Neural progenitor cell (in vitro differentiated cells): ENCODE data around the gene CUEDC1. TPM values are rescaled to one million over a fixed set of nuclear protein-coding genes. Genes with fewer than 3 reads are reported as not detected.

Source experiments
- DNase-seq: peaks from one replicate; pipeline ENCODE4 v3.0.0-alpha.2; 2016; ENCODE audit warnings: low spot score
- H2AFZ ChIP-seq: fragments of 200-600 bp; sonication (generic); replicated peaks from 2 replicates; pipeline ENCODE4 v1.6.1; 2016; ENCODE audit warnings: antibody characterized with exemption
- H3F3A ChIP-seq: fragments of 200-600 bp; sonication (generic); 2 replicates; pipeline ENCODE4 v1.6.1; 2016; ENCODE audit warnings: antibody characterized with exemption, low read depth
- H3K27ac ChIP-seq: fragments of 200-600 bp; sonication (generic); 2 replicates; pipeline ENCODE4 v1.5.1; 2016; ENCODE audit warnings: mild to moderate bottlenecking
- H3K27me3 ChIP-seq: fragments of 200-600 bp; sonication (generic); 2 replicates; pipeline ENCODE4 v1.6.1; 2016; ENCODE audit warnings: mild to moderate bottlenecking, moderate library complexity
- H3K36me3 ChIP-seq: fragments of 200-600 bp; sonication (generic); 2 replicates; pipeline ENCODE4 v1.5.1; 2016
- H3K4me1 ChIP-seq: fragments of 200-600 bp; sonication (generic); 2 replicates; pipeline ENCODE4 v1.6.1; 2016; ENCODE audit warnings: mixed run types
- H3K4me2 ChIP-seq: fragments of 200-600 bp; sonication (generic); 2 replicates; pipeline ENCODE4 v1.6.1; 2016
- H3K4me3 ChIP-seq: fragments of 200-600 bp; sonication (generic); 2 replicates; pipeline ENCODE4 v1.5.1; 2016
- H3K79me2 ChIP-seq: fragments of 200-600 bp; sonication (generic); 2 replicates; pipeline ENCODE4 v1.6.1; 2016; ENCODE audit warnings: low read depth
- H3K9ac ChIP-seq: fragments of 200-600 bp; sonication (generic); 2 replicates; pipeline ENCODE4 v1.6.1; 2016
- H3K9me3 ChIP-seq: fragments of 200-600 bp; sonication (generic); 2 replicates; pipeline ENCODE4 v1.5.1; 2016; ENCODE audit warnings: low read depth
- H4K20me1 ChIP-seq: fragments of 200-600 bp; sonication (generic); 2 replicates; pipeline ENCODE4 v1.6.1; 2016; ENCODE audit warnings: low read depth
- H3K27ac Mint-ChIP-seq: 3 replicates; pipeline ENCODE4 v1.8.0; 2021; ENCODE audit warnings: mixed read lengths
- H3K27me3 Mint-ChIP-seq: 2 replicates; pipeline ENCODE4 v1.8.0; 2022; ENCODE audit warnings: low read depth, mild to moderate bottlenecking, inconsistent platforms, moderate library complexity, mixed read lengths; ENCODE audit not compliant: insufficient read depth
- H3K36me3 Mint-ChIP-seq: 3 replicates; pipeline ENCODE4 v1.8.0; 2021; ENCODE audit warnings: mixed read lengths
- H3K4me1 Mint-ChIP-seq: 3 replicates; pipeline ENCODE4 v1.8.0; 2021; ENCODE audit warnings: mixed read lengths
- H3K4me3 Mint-ChIP-seq: 3 replicates; pipeline ENCODE4 v1.8.0; 2021; ENCODE audit warnings: mild to moderate bottlenecking, moderate library complexity, mixed read lengths
- H3K9me3 Mint-ChIP-seq: 3 replicates; pipeline ENCODE4 v1.8.0; 2020; ENCODE audit warnings: mixed read lengths
- CTCF ChIP-seq: fragments of 200-600 bp; sonication (generic); IDR thresholded peaks from 2 replicates; pipeline ENCODE4 v1.5.1; 2017; ENCODE audit warnings: antibody characterized with exemption, mild to moderate bottlenecking
- EZH2 ChIP-seq: fragments of 200-600 bp; sonication (generic); IDR thresholded peaks from 2 replicates; pipeline ENCODE4 v1.6.1; 2017; ENCODE audit warnings: antibody characterized with exemption, mild to moderate bottlenecking, moderate library complexity
- EZH2phosphoT487 ChIP-seq: fragments of 200-600 bp; sonication (generic); IDR thresholded peaks from 2 replicates; pipeline ENCODE4 v1.6.1; 2017; ENCODE audit warnings: antibody characterized with exemption
- total RNA-seq: library from RNA; depleted of rRNA; stranded (reverse); fragments of >200 nt; gene quantifications from 2 replicates; pipeline ENCODE4 v1.2.3, GENCODE V29; 2015; ENCODE audit warnings: low replicate concordance

CUEDC1 gene
- total RNA-seq, 1 donor from 2014 or later = 8.8 TPM

GRCh38 chr17:57935833-57936807 lies 19.1 kb downstream of the CUEDC1 start:
- peaks cover 39% of the 10 kb centered on the region for H3F3A ChIP-seq
- H3K79me2 ChIP-seq = peaks cover 8% of the 10 kb centered on the region
- no peaks in the 10 kb centered on the region for H3K36me3 ChIP-seq
- H3K27ac ChIP-seq = peak overlapping the region; percentile 88
- no peaks in the 10 kb centered on the region for H3K9me3 Mint-ChIP-seq
- H3K27me3 ChIP-seq = no peaks in the 10 kb centered on the region
- TF ChIP-seq CTCF = no peak
- TF ChIP-seq EZH2phosphoT487 = no peak
- no peak for TF ChIP-seq EZH2
- H3K36me3 Mint-ChIP-seq = no peaks in the 10 kb centered on the region
- H4K20me1 ChIP-seq = peaks cover 20% of the 10 kb centered on the region
- peaks cover 4% of the 10 kb centered on the region for H3K27me3 Mint-ChIP-seq
- H3K4me1 Mint-ChIP-seq = peaks cover 85% of the 10 kb centered on the region
- H3K27ac Mint-ChIP-seq = peak overlapping the region; percentile 100
- no peak overlapping the region for H3K9ac ChIP-seq
- H3K4me3 Mint-ChIP-seq = peak overlapping the region; percentile 73
- peaks cover 60% of the 10 kb centered on the region for H3K4me1 ChIP-seq
- H3K9me3 ChIP-seq = no peaks in the 10 kb centered on the region
- peak overlapping the region; percentile 7 for H3K4me3 ChIP-seq
- DNase-seq = peak; percentile 79
- H3K4me2 ChIP-seq = peak overlapping the region; percentile 65
- no peak overlapping the region for H2AFZ ChIP-seq

GRCh38 chr17:57931488-57932137 lies 23.6 kb downstream of the CUEDC1 start:
- H3K4me1 Mint-ChIP-seq = peaks cover 91% of the 10 kb centered on the region
- Histone ChIP-seq H3K9ac (no peak overlapping the region), H3K27ac (no peak overlapping the region), H3K4me2 (peak overlapping the region; percentile 7), H3F3A (peaks cover 51% of the 10 kb centered on the region), H3K9me3 (no peaks in the 10 kb centered on the region), H4K20me1 (peaks cover 22% of the 10 kb centered on the region), H3K4me1 (peaks cover 77% of the 10 kb centered on the region), H3K36me3 (no peaks in the 10 kb centered on the region), H3K4me3 (no peak overlapping the region), H3K27me3 (no peaks in the 10 kb centered on the region), H2AFZ (no peak overlapping the region), H3K79me2 (peaks cover 4% of the 10 kb centered on the region)
- no peak for DNase-seq
- peak overlapping the region; percentile 95 for H3K27ac Mint-ChIP-seq
- no peak overlapping the region for H3K4me3 Mint-ChIP-seq
- TF ChIP-seq EZH2 (no peak), EZH2phosphoT487 (no peak), CTCF (no peak)
- no peaks in the 10 kb centered on the region for H3K9me3 Mint-ChIP-seq
- no peaks in the 10 kb centered on the region for H3K36me3 Mint-ChIP-seq
- peaks cover 3% of the 10 kb centered on the region for H3K27me3 Mint-ChIP-seq

- peaks cover 51% of the 10 kb centered on the region for H3F3A ChIP-seq
- no peak overlapping the region for H3K4me3 ChIP-seq
- H2AFZ ChIP-seq = no peak overlapping the region
- no peaks in the 10 kb centered on the region for H3K9me3 Mint-ChIP-seq
- no peaks in the 10 kb centered on the region for H3K36me3 ChIP-seq
- H3K4me3 Mint-ChIP-seq = no peak overlapping the region
- TF ChIP-seq CTCF (no peak), EZH2phosphoT487 (no peak), EZH2 (no peak)
- peaks cover 2% of the 10 kb centered on the region for H3K27me3 Mint-ChIP-seq
- H3K9ac ChIP-seq = no peak overlapping the region
- no peak overlapping the region for H3K27ac ChIP-seq
- H3K27me3 ChIP-seq = no peaks in the 10 kb centered on the region
- peak overlapping the region; percentile 7 for H3K4me2 ChIP-seq
- no peaks in the 10 kb centered on the region for H3K36me3 Mint-ChIP-seq
- H3K79me2 ChIP-seq = peaks cover 4% of the 10 kb centered on the region
- DNase-seq = no peak
- peaks cover 79% of the 10 kb centered on the region for H3K4me1 ChIP-seq
- H3K4me1 Mint-ChIP-seq = peaks cover 91% of the 10 kb centered on the region
- no peaks in the 10 kb centered on the region for H3K9me3 ChIP-seq
- peak overlapping the region; percentile 95 for H3K27ac Mint-ChIP-seq
- peaks cover 25% of the 10 kb centered on the region for H4K20me1 ChIP-seq
These were observed 25.0 kb downstream of the CUEDC1 start for GRCh38 chr17:57930239-57930638.
